CD4-positive, CD25-positive, alpha-beta regulatory T cell (primary cell): Measurements from ENCODE around the gene DHRS7B. TPM values are rescaled to one million over a fixed set of nuclear protein-coding genes. Genes with fewer than 3 reads are reported as not detected.
"Not testable (repeated sequence)": the region's sequence is repeated elsewhere in the genome, so short reads cannot be mapped to it uniquely, and the experiment has no call there.

Source experiments
- ATAC-seq, 2 donors: fragments of 150-1000 bp; cut with Tn5 transposase; one replicate each; pipeline ENCODE4 v1.10.0; 2021; ENCODE audit warnings: low read depth in 2 of 2, moderate number of reproducible peaks in 2 of 2, moderate library complexity in 1 of 2
- DNase-seq, 3 donors: peaks; one replicate each; pipeline versions ENCODE4 v3.0.0 to v3.0.0-alpha.2; 2012 to 2022; ENCODE audit warnings: mixed read lengths in 1 of 3
- H3K27ac ChIP-seq: one replicate; pipeline ENCODE4 v1.7.0; 2013; ENCODE audit warnings: mild to moderate bottlenecking, low read length; ENCODE audit not compliant: insufficient read depth, poor library complexity, severe bottlenecking
- H3K27me3 ChIP-seq: one replicate; pipeline ENCODE4 v1.7.0; 2013; ENCODE audit warnings: low read length; ENCODE audit not compliant: control insufficient read depth, insufficient read depth
- H3K36me3 ChIP-seq: one replicate; pipeline ENCODE4 v1.7.0; 2013; ENCODE audit warnings: mild to moderate bottlenecking, low read length, moderate library complexity; ENCODE audit not compliant: control insufficient read depth, insufficient read depth
- H3K4me1 ChIP-seq: 2 replicates; pipeline ENCODE4 v1.7.0; 2013; ENCODE audit warnings: mild to moderate bottlenecking, low read length; ENCODE audit not compliant: insufficient read depth, control insufficient read depth, poor library complexity, severe bottlenecking
- H3K4me3 ChIP-seq: one replicate; pipeline ENCODE4 v1.7.0; 2013; ENCODE audit warnings: low read depth, mild to moderate bottlenecking, low read length, moderate library complexity
- H3K9me3 ChIP-seq, 2 experiments: 1 replicate in 1 of 2; 2 replicates in 1 of 2; pipeline ENCODE4 v1.7.0; 2013; ENCODE audit warnings: low read length in 2 of 2, mild to moderate bottlenecking in 1 of 2, moderate library complexity in 1 of 2; ENCODE audit not compliant: control insufficient read depth in 2 of 2
- H3K27ac Mint-ChIP-seq, 3 donors: one replicate each; pipeline ENCODE4 v1.8.0; 2020 to 2022; ENCODE audit warnings: mild to moderate bottlenecking in 3 of 3, mixed read lengths in 3 of 3, moderate library complexity in 2 of 3
- H3K27me3 Mint-ChIP-seq: one replicate; pipeline ENCODE4 v1.8.0; 2022; ENCODE audit warnings: mild to moderate bottlenecking, mixed read lengths
- H3K36me3 Mint-ChIP-seq: one replicate; pipeline ENCODE4 v1.8.0; 2020; ENCODE audit warnings: mixed read lengths
- H3K4me1 Mint-ChIP-seq, 4 donors: one replicate each; pipeline ENCODE4 v1.8.0; 2020 to 2022; ENCODE audit warnings: mixed read lengths in 4 of 4, mild to moderate bottlenecking in 1 of 4
- H3K4me3 Mint-ChIP-seq, 4 donors: one replicate each; pipeline ENCODE4 v1.8.0; 2020 to 2022; ENCODE audit warnings: mild to moderate bottlenecking in 4 of 4, mixed read lengths in 4 of 4, moderate library complexity in 3 of 4
- H3K9me3 Mint-ChIP-seq, 7 donors: one replicate each; pipeline ENCODE4 v1.8.0; 2020 to 2022; ENCODE audit warnings: mixed read lengths in 7 of 7, mild to moderate bottlenecking in 3 of 7, moderate library complexity in 2 of 7
- polyA plus RNA-seq, 4 donors: library from polyadenylated mRNA; unstranded; fragments of 300-500 nt; fragmentation: Illumina TruSeq; gene quantifications; one replicate each; pipeline ENCODE4 v1.2.3, GENCODE V29; 2021
- total RNA-seq: library from RNA; stranded (reverse); gene quantifications from one replicate; pipeline ENCODE4 v1.2.3, GENCODE V29; 2022

The DHRS7B gene
- total and polyA plus RNA-seq, 5 donors from 2014 or later = 7.6 to 17.2 (median 12.2) TPM

DNA sequence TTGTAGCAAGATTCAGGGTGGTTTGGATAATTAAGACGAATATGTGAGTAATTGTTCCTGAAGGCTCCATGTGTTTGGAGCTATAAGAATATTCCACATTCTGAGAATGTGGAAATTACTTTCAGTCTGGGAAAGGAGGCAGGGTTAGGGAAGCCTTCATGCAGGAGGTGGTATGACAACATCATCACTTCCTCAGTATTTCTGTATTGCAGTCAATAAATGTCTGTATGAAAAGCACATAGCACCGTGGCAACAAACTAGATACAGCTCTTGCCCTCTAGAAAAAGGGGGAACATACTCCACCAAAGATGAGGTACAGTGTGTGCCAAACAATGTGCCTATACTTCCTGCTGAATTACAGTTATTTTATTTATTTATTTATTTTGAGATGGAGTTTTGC, 26.1 kb upstream of the DHRS7B start:
- no peaks in the 10 kb centered on the region for H3K9me3 ChIP-seq
- peaks cover 12% of the 10 kb centered on the region for H3K4me1 ChIP-seq
- H3K9me3 Mint-ChIP-seq = no peaks in the 10 kb centered on the region
- H3K27me3 Mint-ChIP-seq = peaks cover 5% of the 10 kb centered on the region
- DNase-seq (no peak), ATAC-seq (no peak)
- no peak overlapping the region for H3K4me3 ChIP-seq
- peak overlapping the region in 1 of 3 donors; percentile 29 for H3K27ac Mint-ChIP-seq
- peaks cover 10 to 23% (median 16%) of the 10 kb centered on the region in 4 donors for H3K4me1 Mint-ChIP-seq
- no peak overlapping the region for H3K4me3 Mint-ChIP-seq
- H3K27me3 ChIP-seq = no peaks in the 10 kb centered on the region
- no peaks in the 10 kb centered on the region for H3K36me3 ChIP-seq
- H3K27ac ChIP-seq = no peak overlapping the region
- H3K36me3 Mint-ChIP-seq = no peaks in the 10 kb centered on the region

DNA sequence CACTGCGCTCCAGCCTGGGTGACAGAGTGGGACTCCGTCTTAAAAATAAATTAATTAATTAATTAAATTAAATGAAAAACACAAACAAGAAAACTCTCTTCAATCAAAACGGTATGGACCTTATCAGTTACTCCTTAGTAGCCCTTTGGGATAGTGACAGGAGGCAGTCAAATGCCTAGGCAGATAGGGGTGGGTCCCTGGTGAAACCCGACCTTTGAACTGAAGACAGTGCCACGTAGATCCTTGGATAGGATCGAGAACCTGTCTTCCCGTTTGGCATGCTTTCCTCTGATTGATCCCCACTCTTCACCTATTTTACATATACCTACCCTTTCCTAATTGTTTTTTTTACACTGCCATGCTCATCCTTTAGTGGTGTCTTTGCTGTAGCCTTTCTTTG, 22.2 kb upstream of the DHRS7B start:
- Histone ChIP-seq H3K36me3 (no peaks in the 10 kb centered on the region), H3K27ac (no peak overlapping the region), H3K9me3 (no peaks in the 10 kb centered on the region), H3K27me3 (no peaks in the 10 kb centered on the region), H3K4me1 (peaks cover 3% of the 10 kb centered on the region), H3K4me3 (no peak overlapping the region)
- ATAC-seq (no peak), DNase-seq (no peak)
- no peak overlapping the region for H3K27ac Mint-ChIP-seq
- peaks cover 2 to 9% (median 3%) of the 10 kb centered on the region in 4 donors for H3K4me1 Mint-ChIP-seq
- no peak overlapping the region for H3K4me3 Mint-ChIP-seq
- H3K27me3 Mint-ChIP-seq = no peaks in the 10 kb centered on the region
- no peaks in the 10 kb centered on the region for H3K9me3 Mint-ChIP-seq
- no peaks in the 10 kb centered on the region for H3K36me3 Mint-ChIP-seq

DNA sequence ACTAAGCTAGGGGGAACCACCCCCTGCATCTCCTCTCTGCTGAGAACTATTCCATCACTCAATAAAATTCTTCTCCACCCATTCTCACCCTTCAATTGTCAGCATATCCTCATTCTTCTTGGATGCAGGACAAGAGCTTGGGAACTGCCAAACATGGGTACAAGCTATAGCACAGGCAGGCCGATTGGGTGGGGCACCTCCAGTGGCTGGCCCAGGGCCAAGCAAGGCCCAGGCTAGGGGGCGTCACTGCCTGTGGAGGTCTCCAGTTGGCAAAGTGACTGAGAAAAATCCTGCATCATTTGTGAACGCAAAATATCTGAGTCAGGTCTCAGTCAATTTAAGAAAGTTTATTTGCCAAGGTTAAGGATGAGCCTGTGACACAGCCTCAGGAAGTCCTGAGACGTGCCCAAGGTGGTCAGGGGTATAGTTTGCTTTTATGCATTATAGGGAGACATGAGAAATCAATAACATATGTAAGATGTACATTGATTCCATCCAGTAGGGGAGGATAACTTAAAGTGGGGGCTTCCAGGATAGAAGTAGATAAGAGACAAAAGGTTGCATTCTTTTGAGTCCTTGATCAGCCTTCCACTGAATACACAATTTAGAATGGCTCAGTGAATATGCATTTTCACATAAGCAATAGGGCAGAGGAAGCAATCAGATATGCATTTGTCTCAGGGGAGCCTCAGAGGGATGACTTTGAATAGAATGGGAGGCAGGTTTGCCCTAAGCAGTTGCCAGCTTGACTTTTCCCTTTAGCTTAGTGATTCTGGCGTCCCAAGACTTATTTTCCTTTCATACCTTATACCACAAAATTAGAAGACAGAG, 21.5 kb upstream of the DHRS7B start:
- Histone ChIP-seq H3K27me3 (no peaks in the 10 kb centered on the region), H3K4me3 (no peak overlapping the region), H3K36me3 (no peaks in the 10 kb centered on the region), H3K4me1 (no peaks in the 10 kb centered on the region), H3K9me3 (no peaks in the 10 kb centered on the region), H3K27ac (no peak overlapping the region)
- H3K9me3 Mint-ChIP-seq = no peaks in the 10 kb centered on the region
- no peaks in the 10 kb centered on the region for H3K36me3 Mint-ChIP-seq
- no peak overlapping the region for H3K4me3 Mint-ChIP-seq
- H3K27ac Mint-ChIP-seq = no peak overlapping the region
- H3K4me1 Mint-ChIP-seq = peaks cover 0 to 2% (median 0%) of the 10 kb centered on the region in 4 donors
- no peaks in the 10 kb centered on the region for H3K27me3 Mint-ChIP-seq
- no peak for ATAC-seq
- no peak for DNase-seq

DNA sequence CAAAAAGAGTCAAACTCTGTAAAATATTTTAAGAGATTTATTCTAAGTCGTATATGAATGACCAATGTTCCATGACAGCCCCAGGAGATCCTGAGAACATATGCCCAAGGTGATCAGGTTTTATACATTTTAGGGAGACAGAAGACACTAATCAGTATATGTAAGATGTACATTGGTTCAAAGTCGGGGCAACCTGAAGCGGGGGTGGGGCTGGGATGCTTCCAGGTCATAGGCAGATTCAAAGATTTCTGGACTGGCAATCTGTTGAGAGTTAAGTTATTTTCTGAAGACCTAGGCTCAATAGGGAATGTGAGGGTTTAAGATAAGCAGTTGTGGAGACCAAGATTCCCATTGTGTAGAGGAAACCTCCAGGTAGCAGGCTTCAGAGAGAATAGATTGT, 20.4 kb upstream of the DHRS7B start:
- no peaks in the 10 kb centered on the region for H3K27me3 ChIP-seq
- H3K4me3 Mint-ChIP-seq = no peak overlapping the region
- no peaks in the 10 kb centered on the region for H3K9me3 Mint-ChIP-seq
- no peaks in the 10 kb centered on the region for H3K4me1 ChIP-seq
- H3K36me3 ChIP-seq = no peaks in the 10 kb centered on the region
- no peak for DNase-seq
- ATAC-seq = no peak
- no peak overlapping the region for H3K27ac Mint-ChIP-seq
- no peaks in the 10 kb centered on the region for H3K36me3 Mint-ChIP-seq
- H3K9me3 ChIP-seq = no peaks in the 10 kb centered on the region
- H3K27ac ChIP-seq = no peak overlapping the region
- no peaks in the 10 kb centered on the region for H3K27me3 Mint-ChIP-seq
- H3K4me1 Mint-ChIP-seq = no peaks in the 10 kb centered on the region
- no peak overlapping the region for H3K4me3 ChIP-seq

DNA sequence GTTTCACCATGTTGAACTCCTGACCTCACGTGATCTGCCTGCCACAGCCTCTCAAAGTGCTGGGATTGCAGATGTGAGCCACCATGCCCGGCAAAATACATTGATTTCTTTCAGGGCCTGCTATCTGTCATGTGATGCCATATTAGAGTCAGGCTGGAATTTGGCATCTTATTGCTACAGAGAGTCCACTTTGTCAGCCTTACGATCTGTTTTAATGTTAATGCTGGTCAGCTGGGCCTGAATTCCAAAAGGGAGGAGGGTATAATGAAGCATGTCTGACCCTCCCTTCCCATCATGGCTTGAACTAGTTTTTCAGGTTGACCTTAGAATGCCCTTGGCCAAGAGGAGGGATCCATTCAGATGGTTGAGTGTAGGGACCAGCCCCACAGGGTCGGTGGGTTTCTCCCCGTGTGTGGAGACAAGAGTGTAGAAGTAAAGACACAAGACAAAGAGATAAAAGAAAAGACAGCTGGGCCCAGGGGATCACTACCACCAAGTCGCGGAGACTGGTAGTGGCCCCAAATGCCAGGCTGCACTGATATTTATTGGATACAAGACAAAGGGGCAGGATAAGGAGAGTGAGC, 19.6 kb upstream of the DHRS7B start:
- H3K9me3 Mint-ChIP-seq, H3K9me3 ChIP-seq, H3K4me3 Mint-ChIP-seq, H3K27ac Mint-ChIP-seq, ATAC-seq, H3K4me1 Mint-ChIP-seq, H3K4me3 ChIP-seq, H3K4me1 ChIP-seq, H3K36me3 ChIP-seq, H3K27me3 Mint-ChIP-seq, DNase-seq, H3K27me3 ChIP-seq, H3K36me3 Mint-ChIP-seq, H3K27ac ChIP-seq: not testable (repeated sequence)

DNA sequence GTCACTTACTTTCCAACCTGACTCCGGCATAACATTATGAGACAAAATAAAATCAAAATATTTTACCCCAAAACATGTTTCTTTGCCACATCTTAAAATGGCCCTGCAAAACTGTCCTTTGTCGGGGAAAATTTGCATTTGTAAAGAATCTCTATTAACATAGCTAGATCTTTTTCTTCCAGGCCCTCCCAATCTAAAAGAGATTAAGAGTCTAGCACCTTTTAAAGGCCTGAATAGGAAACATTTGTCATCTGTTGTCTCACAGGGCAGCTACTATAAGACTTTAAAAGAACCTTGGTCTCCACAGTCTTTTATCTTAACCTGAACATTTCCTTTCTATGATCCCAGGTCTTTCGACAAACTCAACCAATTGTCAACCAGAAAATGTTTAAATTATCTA, 18.1 kb upstream of the DHRS7B start:
- H3K9me3 ChIP-seq = no peaks in the 10 kb centered on the region
- H3K36me3 ChIP-seq = no peaks in the 10 kb centered on the region
- no peak overlapping the region for H3K4me3 ChIP-seq
- ATAC-seq = no peak
- H3K4me1 Mint-ChIP-seq = no peaks in the 10 kb centered on the region
- no peaks in the 10 kb centered on the region for H3K27me3 ChIP-seq
- no peaks in the 10 kb centered on the region for H3K9me3 Mint-ChIP-seq
- no peaks in the 10 kb centered on the region for H3K4me1 ChIP-seq
- DNase-seq = no peak
- no peak overlapping the region for H3K4me3 Mint-ChIP-seq
- H3K27me3 Mint-ChIP-seq = no peaks in the 10 kb centered on the region
- no peaks in the 10 kb centered on the region for H3K36me3 Mint-ChIP-seq
- no peak overlapping the region for H3K27ac Mint-ChIP-seq
- H3K27ac ChIP-seq = no peak overlapping the region

DNA sequence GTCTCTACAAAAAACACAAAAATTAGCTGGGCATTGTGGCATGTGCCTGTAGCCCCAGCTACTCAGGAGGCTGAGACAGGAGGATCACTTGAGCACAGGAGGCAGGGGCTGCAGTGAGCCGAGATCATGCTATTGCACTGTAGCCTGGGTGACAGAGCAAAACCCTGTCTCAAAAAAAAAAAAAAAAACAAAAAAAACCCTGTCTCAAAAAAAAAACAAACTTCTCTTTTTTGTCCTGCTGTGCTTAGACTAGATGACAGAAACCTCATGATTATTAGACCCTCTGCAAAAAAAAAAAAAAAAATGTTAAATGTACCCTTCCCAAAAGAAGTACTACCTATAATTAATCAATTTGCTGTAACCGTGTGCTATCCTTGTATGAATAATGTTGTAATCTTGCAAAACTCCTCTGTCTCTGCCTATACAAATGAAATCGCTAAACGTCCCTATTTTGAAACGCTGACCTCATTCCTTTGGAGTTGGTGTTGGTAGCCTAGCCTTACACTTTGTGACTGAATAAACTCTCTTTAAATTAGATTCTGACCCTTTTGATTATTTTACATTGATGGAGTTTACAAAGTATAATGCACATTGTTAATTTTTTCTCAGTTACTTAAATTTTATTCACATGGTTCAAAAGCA, 13.6 kb upstream of the DHRS7B start:
- H3K27me3 Mint-ChIP-seq = peaks cover 5% of the 10 kb centered on the region
- H3K36me3 ChIP-seq = no peaks in the 10 kb centered on the region
- no peak for DNase-seq
- no peaks in the 10 kb centered on the region for H3K9me3 Mint-ChIP-seq
- no peak for ATAC-seq
- H3K4me1 ChIP-seq = no peaks in the 10 kb centered on the region
- H3K4me1 Mint-ChIP-seq = no peaks in the 10 kb centered on the region
- H3K4me3 Mint-ChIP-seq = no peak overlapping the region
- H3K9me3 ChIP-seq = no peaks in the 10 kb centered on the region
- H3K27me3 ChIP-seq = no peaks in the 10 kb centered on the region
- no peaks in the 10 kb centered on the region for H3K36me3 Mint-ChIP-seq
- no peak overlapping the region for H3K27ac Mint-ChIP-seq
- H3K27ac ChIP-seq = no peak overlapping the region
- no peak overlapping the region for H3K4me3 ChIP-seq
